22Rv1 (cell line): ENCODE data around the gene CBR1.

Source experiments
- CTCF ChIP-seq: fragments of 450-650 bp; IDR thresholded peaks from 2 replicates; pipeline ENCODE4 v1.5.1; 2017; ENCODE audit warnings: mild to moderate bottlenecking
- ZFX ChIP-seq: fragments of 450-650 bp; IDR thresholded peaks from 2 replicates; pipeline ENCODE4 v1.6.1; 2017; ENCODE audit warnings: antibody characterized with exemption, borderline replicate concordance

GRCh38 chr21:36060159-36060921 lies 9.5 kb upstream of the CBR1 start, which contains the start of gene SETD4:
- no peak for TF ChIP-seq CTCF
- TF ChIP-seq ZFX: no peak
